Thyroid gland (tissue), 4 donors: ENCODE data around the gene CLEC18A.

Experiments used
- CTCF ChIP-seq, 6 experiments: fragments of 200-600 bp in 3 of 6; fragments of 450-650 bp in 3 of 6; sonication (generic) in 3 of 6; IDR thresholded peaks; one replicate each; pipeline ENCODE4 v1.5.1; 2016 to 2019; ENCODE audit warnings: antibody characterized with exemption in 6 of 6, mild to moderate bottlenecking in 2 of 6, inconsistent platforms in 1 of 6, moderate library complexity in 1 of 6
- POLR2A ChIP-seq, 2 donors: fragments of 450-650 bp; IDR thresholded peaks; one replicate each; pipeline ENCODE4 v1.6.1; 2017; ENCODE audit warnings: antibody characterized with exemption in 2 of 2, mild to moderate bottlenecking in 2 of 2, moderate library complexity in 1 of 2

- no peak for TF ChIP-seq CTCF (IDR thresholded peaks at IDR 0.05)
- no peak for TF ChIP-seq POLR2A (IDR thresholded peaks at IDR 0.05)
Measured at GRCh38 chr16:69917311-69917710, 33.8 kb upstream of the CLEC18A start.
